Measurements from ENCODE around the gene NTN5.
A peak's percentile ranks its signal among the peaks of the same experiment; 100 is the strongest.

DNA sequence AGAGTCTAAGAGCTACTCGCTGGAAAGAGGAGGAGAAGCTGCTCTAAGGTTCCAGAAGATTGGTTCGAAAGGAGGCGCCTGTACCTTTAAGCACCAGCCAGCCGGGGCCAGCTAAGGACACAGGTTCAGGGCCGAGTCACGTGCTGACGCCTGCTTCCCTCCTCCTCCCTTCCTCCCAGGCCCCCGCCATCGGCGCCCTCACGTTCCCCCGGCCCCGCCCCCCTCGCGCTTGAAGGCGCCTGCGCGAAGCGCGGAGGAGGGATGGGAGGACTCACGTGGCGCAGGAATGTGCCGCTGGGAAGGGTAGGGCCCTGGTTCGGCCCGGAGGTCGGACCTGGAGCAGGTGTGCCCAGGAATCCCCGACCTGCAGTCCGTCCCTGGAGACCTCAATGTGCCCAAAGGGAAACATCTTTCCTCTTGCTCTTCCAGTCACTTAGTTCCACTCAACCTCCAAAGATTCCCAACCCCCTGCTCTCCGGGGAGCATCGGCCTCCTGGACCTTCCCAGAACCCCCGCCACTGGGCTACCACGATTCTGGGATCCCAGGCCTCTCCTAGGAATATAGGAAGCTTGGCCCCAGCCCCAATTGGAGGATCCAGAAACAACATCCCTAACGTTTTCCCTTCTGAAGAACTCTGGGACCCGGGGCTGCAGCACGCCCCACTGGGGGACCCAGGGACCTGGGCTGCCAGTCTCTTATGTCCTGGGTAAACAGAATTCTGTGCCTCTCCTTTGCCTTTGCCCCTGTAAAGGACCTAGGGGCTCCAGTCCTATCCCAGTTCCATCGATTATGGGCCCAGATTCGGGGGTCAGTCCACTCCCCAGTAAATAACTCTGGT is 38.2 kb downstream of the NTN5 start:
- TF ChIP-seq, protein P1, sequence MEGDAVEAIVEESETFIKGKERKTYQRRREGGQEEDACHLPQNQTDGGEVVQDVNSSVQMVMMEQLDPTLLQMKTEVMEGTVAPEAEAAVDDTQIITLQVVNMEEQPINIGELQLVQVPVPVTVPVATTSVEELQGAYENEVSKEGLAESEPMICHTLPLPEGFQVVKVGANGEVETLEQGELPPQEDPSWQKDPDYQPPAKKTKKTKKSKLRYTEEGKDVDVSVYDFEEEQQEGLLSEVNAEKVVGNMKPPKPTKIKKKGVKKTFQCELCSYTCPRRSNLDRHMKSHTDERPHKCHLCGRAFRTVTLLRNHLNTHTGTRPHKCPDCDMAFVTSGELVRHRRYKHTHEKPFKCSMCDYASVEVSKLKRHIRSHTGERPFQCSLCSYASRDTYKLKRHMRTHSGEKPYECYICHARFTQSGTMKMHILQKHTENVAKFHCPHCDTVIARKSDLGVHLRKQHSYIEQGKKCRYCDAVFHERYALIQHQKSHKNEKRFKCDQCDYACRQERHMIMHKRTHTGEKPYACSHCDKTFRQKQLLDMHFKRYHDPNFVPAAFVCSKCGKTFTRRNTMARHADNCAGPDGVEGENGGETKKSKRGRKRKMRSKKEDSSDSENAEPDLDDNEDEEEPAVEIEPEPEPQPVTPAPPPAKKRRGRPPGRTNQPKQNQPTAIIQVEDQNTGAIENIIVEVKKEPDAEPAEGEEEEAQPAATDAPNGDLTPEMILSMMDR (IDR thresholded peaks at IDR 0.05) = no peak
- TF ChIP-seq POLR2AphosphoS5 (IDR thresholded peaks at IDR 0.05) (peak in 2 of 3 donors; percentile 11 to 90), POLR2A (IDR thresholded peaks at IDR 0.05) (no peak), EP300 (IDR thresholded peaks at IDR 0.05) (no peak)

All from suprapubic skin (tissue), 4 donors.